Natural killer cell (primary cell): Measurements from ENCODE around the gene TMC6. TPM values are rescaled to one million over a fixed set of nuclear protein-coding genes. Genes with fewer than 3 reads are reported as not detected.

Experiments
- ATAC-seq, 3 donors: fragments of 150-1000 bp in 2 of 3; fragments of 200-7000 bp in 1 of 3; cut with Tn5 transposase; 1 replicate in 1 of 3; 2 replicates in 2 of 3; pipeline ENCODE4 v1.10.0; 2021; ENCODE audit warnings: mild to moderate bottlenecking in 2 of 3, moderate library complexity in 2 of 3
- DNase-seq, 2 donors: peaks; one replicate each; pipeline versions ENCODE4 v3.0.0 to v3.0.0-alpha.2; 2013 to 2021; ENCODE audit warnings: mixed read lengths in 1 of 2
- H3K27ac ChIP-seq: one replicate; pipeline ENCODE4 v1.5.1; 2013; ENCODE audit warnings: mild to moderate bottlenecking, low read length
- H3K27me3 ChIP-seq: one replicate; pipeline ENCODE4 v1.6.1; 2013; ENCODE audit warnings: low read length; ENCODE audit not compliant: control insufficient read depth, insufficient read depth
- H3K36me3 ChIP-seq: one replicate; pipeline ENCODE4 v1.6.1; 2013; ENCODE audit warnings: low read length; ENCODE audit not compliant: control insufficient read depth, insufficient read depth
- H3K4me1 ChIP-seq: one replicate; pipeline ENCODE4 v1.6.1; 2013; ENCODE audit warnings: low read length; ENCODE audit not compliant: control insufficient read depth, insufficient read depth
- H3K4me3 ChIP-seq: one replicate; pipeline ENCODE4 v1.5.1; 2013; ENCODE audit warnings: low read length
- H3K9me3 ChIP-seq: one replicate; pipeline ENCODE4 v1.6.1; 2013; ENCODE audit warnings: low read length; ENCODE audit not compliant: control insufficient read depth, insufficient read depth
- H3K27ac Mint-ChIP-seq, 2 donors: one replicate each; pipeline ENCODE4 v1.8.0; 2022; ENCODE audit warnings: mild to moderate bottlenecking in 2 of 2, mixed read lengths in 2 of 2, moderate library complexity in 1 of 2
- H3K27me3 Mint-ChIP-seq, 2 donors: one replicate each; pipeline ENCODE4 v1.8.0; 2022; ENCODE audit warnings: low read depth in 2 of 2, mixed read lengths in 2 of 2
- H3K36me3 Mint-ChIP-seq: one replicate; pipeline ENCODE4 v1.8.0; 2022; ENCODE audit warnings: mixed read lengths
- H3K4me1 Mint-ChIP-seq, 2 donors: one replicate each; pipeline ENCODE4 v1.8.0; 2022; ENCODE audit warnings: mixed read lengths in 2 of 2
- H3K4me3 Mint-ChIP-seq: one replicate; pipeline ENCODE4 v1.8.0; 2022; ENCODE audit warnings: mild to moderate bottlenecking, moderate library complexity, mixed read lengths
- H3K9me3 Mint-ChIP-seq, 2 donors: one replicate each; pipeline ENCODE4 v1.8.0; 2022; ENCODE audit warnings: mixed read lengths in 2 of 2
- WGBS: methylation state at CpG from one replicate; pipeline ENCODE4 v1.1.7; 2013; ENCODE audit warnings: missing lambda C conversion rate; ENCODE audit not compliant: insufficient coverage; 5-methylcytosine and 5-hydroxymethylcytosine counted together
- intact Hi-C: fragments of 100-400 bp; cut with micrococcal nuclease; formaldehyde crosslinking; loops from one replicate; pipeline ENCODE4 v1.14.2; 2022
- total RNA-seq, 4 donors: library from RNA; stranded (reverse); fragments of 120-200 nt in 1 of 4; gene quantifications; one replicate each; pipeline versions ENCODE4 v1.2.3 to v1.2.4, GENCODE V29; 2013 to 2022
- TF ChIP-seq, protein P1 (sequence below): fragments of 200-600 bp; IDR thresholded peaks from one replicate; pipeline ENCODE4 v1.8.0; 2022; ENCODE audit warnings: antibody characterized with exemption

Gene TMC6
- total RNA-seq, 3 donors from 2014 or later (not counting 1 experiment from before 2014, with no cell fraction given), result 653 to 825 (median 687) TPM

DNA sequence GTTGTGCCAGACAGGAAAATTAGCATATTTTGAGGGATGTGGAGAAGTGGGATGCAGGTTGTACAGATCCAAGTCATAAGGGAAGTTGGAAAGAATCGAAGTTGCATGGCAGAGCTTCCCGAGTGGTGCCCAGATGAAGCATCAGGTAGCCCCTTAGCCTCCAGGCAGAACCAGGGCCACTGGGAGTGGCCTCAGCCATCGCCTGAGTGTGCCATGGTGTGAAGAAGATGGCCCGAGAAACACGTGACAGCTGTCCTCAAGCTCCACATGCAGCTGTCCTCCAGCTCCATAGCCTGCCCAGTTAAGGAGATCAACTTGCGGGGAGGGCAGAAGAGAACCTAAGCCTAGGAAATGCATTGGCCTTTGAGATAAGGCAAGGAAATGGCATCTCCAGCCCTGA is 33.5 kb downstream of the TMC6 start:
- ATAC-seq, result no peak
- Mint-ChIP-seq H3K27me3 (no peaks in the 10 kb centered on the region), H3K9me3 (no peaks in the 10 kb centered on the region), H3K4me1 (no peaks in the 10 kb centered on the region), H3K27ac (no peak overlapping the region), H3K4me3 (no peak overlapping the region), H3K36me3 (peaks cover 20% of the 10 kb centered on the region)
- intact Hi-C loops, result no loop called here
- no peak for DNase-seq
- no peak overlapping the region for H3K27ac ChIP-seq
- TF ChIP-seq, protein P1, sequence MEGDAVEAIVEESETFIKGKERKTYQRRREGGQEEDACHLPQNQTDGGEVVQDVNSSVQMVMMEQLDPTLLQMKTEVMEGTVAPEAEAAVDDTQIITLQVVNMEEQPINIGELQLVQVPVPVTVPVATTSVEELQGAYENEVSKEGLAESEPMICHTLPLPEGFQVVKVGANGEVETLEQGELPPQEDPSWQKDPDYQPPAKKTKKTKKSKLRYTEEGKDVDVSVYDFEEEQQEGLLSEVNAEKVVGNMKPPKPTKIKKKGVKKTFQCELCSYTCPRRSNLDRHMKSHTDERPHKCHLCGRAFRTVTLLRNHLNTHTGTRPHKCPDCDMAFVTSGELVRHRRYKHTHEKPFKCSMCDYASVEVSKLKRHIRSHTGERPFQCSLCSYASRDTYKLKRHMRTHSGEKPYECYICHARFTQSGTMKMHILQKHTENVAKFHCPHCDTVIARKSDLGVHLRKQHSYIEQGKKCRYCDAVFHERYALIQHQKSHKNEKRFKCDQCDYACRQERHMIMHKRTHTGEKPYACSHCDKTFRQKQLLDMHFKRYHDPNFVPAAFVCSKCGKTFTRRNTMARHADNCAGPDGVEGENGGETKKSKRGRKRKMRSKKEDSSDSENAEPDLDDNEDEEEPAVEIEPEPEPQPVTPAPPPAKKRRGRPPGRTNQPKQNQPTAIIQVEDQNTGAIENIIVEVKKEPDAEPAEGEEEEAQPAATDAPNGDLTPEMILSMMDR, result no peak
- H3K4me1 ChIP-seq, result no peaks in the 10 kb centered on the region
- H3K36me3 ChIP-seq, result peaks cover 82% of the 10 kb centered on the region
- H3K27me3 ChIP-seq, result no peaks in the 10 kb centered on the region
- H3K9me3 ChIP-seq, result no peaks in the 10 kb centered on the region
- no peak overlapping the region for H3K4me3 ChIP-seq
- WGBS, result 97% methylated on average over 6 of the region's 6 CpGs

DNA sequence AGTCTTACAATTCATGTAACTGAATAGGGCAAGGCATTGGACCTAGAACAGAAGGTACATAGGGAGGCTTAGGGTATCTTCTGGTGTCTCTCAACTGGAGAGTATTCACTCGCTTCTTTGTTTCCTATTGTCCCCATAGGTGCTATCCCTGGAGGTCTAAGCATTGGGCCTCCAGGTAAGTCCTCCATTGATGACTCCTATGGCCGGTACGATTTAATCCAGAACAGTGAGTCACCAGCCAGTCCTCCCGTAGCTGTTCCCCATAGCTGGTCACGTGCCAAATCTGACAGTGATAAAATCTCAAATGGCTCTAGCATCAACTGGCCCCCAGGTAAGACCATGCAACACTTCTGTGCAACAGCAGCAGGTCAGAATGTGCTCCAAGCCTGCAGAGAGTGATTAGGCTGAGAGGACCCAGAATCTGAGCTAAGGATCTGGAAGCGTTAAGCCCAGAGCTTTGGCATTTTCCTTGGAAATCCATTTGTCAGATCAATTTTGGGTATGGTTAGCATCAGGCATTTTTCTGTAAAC is 35.7 kb downstream of the TMC6 start:
- DNase-seq (no peak), ATAC-seq (no peak)
- H3K36me3 ChIP-seq, result peaks cover 85% of the 10 kb centered on the region
- H3K4me3 ChIP-seq, result no peak overlapping the region
- H3K27me3 ChIP-seq, result no peaks in the 10 kb centered on the region
- Mint-ChIP-seq H3K36me3 (peaks cover 22% of the 10 kb centered on the region), H3K9me3 (no peaks in the 10 kb centered on the region), H3K27ac (no peak overlapping the region), H3K27me3 (no peaks in the 10 kb centered on the region), H3K4me3 (no peak overlapping the region), H3K4me1 (no peaks in the 10 kb centered on the region)
- H3K4me1 ChIP-seq, result no peaks in the 10 kb centered on the region
- TF ChIP-seq, protein P1, result no peak
- intact Hi-C loops, result no loop called here
- WGBS, result 97% methylated on average over 6 of the region's 6 CpGs
- H3K27ac ChIP-seq, result no peak overlapping the region
- no peaks in the 10 kb centered on the region for H3K9me3 ChIP-seq

DNA sequence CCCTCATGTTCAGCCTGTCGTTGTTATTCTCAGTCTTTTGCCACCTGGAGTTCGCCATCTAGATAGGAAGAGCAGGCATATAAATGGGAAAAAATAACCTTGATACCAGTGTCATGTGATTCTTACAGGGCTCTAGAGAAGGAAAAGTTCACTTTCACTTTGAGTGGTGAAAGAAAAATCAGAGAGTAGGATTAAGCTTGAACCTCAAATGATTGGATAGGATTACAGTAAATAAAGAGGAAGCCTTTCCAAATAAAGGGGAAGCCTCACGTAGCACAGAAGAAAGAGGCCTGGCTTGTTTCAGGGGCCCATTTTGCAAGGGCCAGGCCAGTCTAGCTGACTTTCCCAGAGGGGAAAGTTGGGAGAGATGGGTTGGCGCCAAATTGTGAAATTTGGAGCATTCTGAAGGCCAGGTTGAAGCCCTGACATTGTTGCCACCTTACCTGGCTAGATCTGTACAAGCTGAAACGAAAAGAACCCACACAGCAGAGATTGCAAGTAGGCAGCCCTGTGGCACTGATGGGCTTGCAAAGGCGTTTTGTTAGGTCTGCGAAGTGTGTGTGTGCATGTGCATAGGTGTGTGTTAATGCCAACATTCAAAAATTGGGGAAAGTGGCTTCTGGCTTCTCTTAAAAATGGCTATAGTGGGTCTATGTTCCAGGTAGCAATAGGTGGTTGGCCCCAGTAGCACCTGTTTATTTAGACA is 38.8 kb downstream of the TMC6 start:
- WGBS, result 84% methylated on average over 7 of the region's 7 CpGs
- no peak for ATAC-seq
- intact Hi-C loops, result no loop called here

More for the DNA sequence above, 38.8 kb downstream of the TMC6 start:
- H3K4me3 Mint-ChIP-seq, result no peak overlapping the region
- Histone ChIP-seq H3K4me1 (no peaks in the 10 kb centered on the region), H3K4me3 (no peak overlapping the region), H3K36me3 (peaks cover 77% of the 10 kb centered on the region), H3K27ac (no peak overlapping the region), H3K27me3 (no peaks in the 10 kb centered on the region), H3K9me3 (no peaks in the 10 kb centered on the region)
- no peaks in the 10 kb centered on the region for H3K4me1 Mint-ChIP-seq
- H3K9me3 Mint-ChIP-seq, result no peaks in the 10 kb centered on the region
- peaks cover 28% of the 10 kb centered on the region for H3K36me3 Mint-ChIP-seq
- no peak overlapping the region for H3K27ac Mint-ChIP-seq
- TF ChIP-seq, protein P1, result no peak
- no peaks in the 10 kb centered on the region for H3K27me3 Mint-ChIP-seq
- DNase-seq, result no peak
